Body of pancreas (tissue), 4 donors: ENCODE data around the gene OR9G4.

Source experiments
- CTCF ChIP-seq, 7 experiments: fragments of 450-650 bp in 4 of 7; fragments of 200-600 bp in 3 of 7; sonication (generic) in 3 of 7; IDR thresholded peaks; one replicate each; pipeline ENCODE4 v1.5.1; 2016 to 2019; ENCODE audit warnings: antibody characterized with exemption in 7 of 7
- POLR2A ChIP-seq, 3 donors: fragments of 450-650 bp; IDR thresholded peaks; one replicate each; pipeline ENCODE4 v1.6.1; 2016; ENCODE audit warnings: antibody characterized with exemption in 3 of 3, mild to moderate bottlenecking in 2 of 3

GRCh38 chr11:56740886-56741285, 7.6 kb downstream of the OR9G4 start:
- TF ChIP-seq CTCF (IDR thresholded peaks at IDR 0.05) = no peak
- TF ChIP-seq POLR2A (IDR thresholded peaks at IDR 0.05) = no peak
